Erythroblast (primary cell): Measurements from ENCODE around the gene PTGIS.

Source experiments
- DNase-seq, 2 experiments: peaks; one replicate each; lab custom pipeline; 2025; lab: John Stamatoyannopoulos, UW
- GATA1 ChIP-seq: IDR thresholded peaks from 2 replicates; pipeline ENCODE4 v1.6.1; 2011; ENCODE audit warnings: low read depth, mild to moderate bottlenecking, control low read depth, low read length, moderate library complexity
- POLR2A ChIP-seq: IDR thresholded peaks from 2 replicates; pipeline ENCODE4 v1.6.1; 2011; ENCODE audit warnings: mild to moderate bottlenecking, low read length

PTGIS gene

DNA sequence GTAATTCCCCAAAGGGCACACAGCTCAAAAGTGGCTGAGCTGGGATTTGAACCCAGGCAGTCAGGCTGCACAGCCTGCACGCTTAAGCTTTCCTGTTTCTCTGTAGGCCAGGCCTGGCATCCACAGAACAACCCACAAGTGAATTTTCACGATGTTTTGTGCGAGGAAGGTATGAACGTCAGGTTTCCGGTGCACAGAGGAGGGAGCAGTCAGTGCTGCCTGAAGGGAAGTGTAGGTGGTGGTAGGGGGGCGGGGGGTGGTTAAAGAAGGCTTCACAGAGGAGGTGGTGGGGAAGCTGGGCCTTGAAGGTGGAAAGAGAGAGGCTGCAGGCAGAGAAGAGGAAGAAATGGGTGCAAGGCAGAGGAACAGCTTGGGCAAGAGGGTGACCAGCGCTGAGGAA is 99.5 kb downstream of the PTGIS start:
- no peak for DNase-seq
- TF ChIP-seq GATA1: no peak

DNA sequence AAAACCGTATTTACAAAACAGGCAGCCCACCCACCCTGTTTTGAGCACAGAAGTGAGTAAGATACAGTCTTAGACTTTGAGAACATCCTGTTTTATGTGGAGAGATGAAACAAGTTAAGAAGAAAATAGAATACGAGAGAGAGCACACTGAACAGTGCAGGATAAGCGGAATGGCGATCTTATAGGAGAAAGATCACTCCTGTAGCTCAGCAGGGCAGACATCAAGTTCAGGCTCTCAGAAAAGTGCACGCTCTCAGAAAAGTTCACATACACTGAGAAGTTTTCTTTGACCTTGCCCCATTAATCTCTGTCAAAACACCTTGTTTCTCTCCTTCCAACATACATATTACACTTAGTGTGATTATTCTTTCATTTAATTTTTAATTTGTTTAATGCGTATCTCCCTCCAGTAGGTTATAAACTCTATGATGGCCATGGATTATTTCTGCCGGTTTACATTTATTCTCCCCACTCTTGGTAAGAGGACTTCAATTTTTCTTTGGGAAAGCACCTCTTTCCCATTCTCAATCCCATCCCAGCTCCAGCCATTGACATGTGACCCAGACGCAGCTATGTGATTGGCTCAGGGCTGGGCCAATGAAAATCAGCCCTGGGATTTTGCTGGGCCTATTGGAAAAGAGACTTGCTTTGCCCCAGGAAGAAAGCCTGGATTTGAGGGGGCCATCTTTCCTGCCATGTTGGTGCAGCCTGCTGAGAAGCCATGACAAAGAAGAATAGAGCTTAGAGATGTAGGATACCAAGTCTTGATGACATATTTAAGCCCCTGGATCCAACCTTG is 101.6 kb downstream of the PTGIS start:
- no peak for TF ChIP-seq GATA1
- TF ChIP-seq POLR2A: no peak
- no peak for DNase-seq

DNA sequence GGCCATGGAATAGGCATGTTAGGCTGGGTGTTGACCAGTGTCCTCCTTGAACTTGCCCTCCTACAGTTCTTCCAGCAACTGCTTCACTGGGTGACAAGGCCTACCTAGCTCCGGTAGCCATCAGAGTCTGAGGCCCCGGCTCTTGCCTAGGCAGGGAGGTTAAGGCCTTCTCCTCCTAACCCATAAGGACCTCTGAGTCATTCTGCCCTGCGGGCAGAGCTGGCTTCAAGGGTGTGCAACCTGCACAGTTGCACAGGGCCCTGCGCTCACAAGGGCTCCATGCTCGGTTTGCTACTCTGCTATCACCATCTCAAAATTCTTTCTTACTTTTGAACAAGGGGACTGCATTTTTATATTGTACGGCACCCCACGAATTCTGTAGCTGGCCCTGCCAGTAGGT is 103.4 kb downstream of the PTGIS start:
- no peak for DNase-seq
- TF ChIP-seq POLR2A (no peak), GATA1 (no peak)

DNA sequence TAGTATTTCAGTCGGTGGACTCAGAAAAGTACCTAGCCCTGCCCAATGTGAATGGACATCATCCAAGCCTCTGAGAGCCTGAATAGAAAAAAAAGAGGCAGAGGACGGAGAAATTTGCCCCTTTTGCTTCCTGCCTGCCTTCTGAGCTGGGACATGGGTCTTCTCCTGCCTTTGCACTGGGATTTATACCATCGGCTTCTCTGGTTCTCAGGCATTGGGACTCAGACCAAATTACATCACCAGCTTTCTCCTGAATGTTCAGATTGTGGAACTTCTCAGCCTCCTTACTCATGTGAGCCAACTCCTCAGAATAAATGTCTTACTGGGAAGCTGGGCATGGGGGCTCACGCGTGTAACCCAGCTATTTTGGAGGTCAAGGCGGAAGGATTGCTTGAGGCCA is 105.3 kb downstream of the PTGIS start:
- no peak for DNase-seq
- TF ChIP-seq POLR2A (no peak), GATA1 (no peak)

DNA sequence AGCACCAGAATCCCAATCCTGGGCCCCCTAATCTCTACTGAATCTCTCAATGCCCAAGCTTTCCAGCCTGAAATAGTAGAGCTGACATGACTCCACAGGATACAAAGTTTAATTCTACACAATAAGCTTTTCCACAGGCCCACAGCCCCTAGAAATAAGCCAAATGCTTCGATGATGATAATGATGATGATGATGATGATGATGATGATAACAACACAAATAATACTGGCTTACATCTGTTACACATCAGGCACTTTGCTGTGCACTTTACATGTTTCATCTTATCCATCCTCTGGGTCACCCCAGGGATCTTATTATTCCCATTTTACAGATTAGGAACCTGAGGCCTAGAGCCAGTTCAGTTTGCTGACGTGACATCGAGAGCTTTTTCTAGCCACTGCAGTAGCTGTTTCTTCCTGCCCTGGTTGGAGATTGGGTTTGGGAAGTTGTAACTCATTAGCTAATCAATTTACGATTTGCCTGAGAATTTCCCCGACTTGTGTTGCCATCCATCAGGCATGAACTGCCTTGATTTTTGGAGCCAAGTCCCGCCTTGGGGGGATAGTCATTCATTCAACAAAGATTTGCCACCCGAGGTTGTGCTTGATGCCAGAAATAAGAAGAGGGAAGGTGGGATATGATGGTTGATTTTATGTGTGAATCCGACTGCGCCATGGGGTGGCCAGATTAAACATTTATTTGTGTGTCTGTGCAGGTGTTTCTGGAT is 105.9 kb downstream of the PTGIS start:
- TF ChIP-seq GATA1 (no peak), POLR2A (no peak)
- no peak for DNase-seq

DNA sequence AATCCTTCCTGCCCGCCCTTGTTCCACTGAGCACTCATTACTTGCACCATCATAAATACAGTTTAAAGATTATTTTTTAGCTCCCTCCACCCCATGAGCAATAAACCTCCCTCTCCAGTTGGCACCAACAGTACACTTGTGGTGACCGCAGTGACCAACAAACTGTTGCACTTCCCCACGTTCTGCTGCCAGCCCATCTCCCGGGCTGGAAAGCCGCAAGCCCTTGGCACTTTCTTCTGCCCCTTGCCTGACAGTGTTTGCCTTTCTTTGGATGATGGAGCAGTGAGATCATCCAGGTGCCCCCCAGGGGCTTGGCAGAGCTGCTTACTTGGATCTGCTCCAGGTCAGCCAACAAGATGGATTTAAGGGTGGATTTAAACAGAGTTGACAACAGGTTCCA is 107.0 kb downstream of the PTGIS start:
- TF ChIP-seq GATA1 (no peak), POLR2A (no peak)
- no peak for DNase-seq

DNA sequence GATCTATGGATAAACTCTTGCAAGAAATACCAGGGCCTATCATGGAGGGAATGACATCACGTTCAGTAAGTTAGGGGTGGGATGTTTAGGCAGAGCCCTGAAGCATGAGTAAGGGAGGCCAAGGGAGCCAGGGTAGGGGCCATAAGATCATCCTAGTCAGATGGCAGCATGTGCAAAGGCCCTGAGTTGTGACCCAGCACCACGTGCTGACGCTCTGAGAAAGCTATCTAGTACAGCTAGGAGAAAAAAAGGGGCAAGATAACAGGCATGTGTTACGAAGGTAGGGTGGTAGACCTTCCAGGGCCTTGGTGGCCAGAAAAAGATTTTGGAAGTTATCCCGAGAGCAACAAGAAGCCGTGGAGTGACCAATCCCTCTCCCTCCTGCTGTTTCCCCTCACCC is 107.8 kb downstream of the PTGIS start:
- no peak for DNase-seq
- TF ChIP-seq GATA1: no peak
- TF ChIP-seq POLR2A: no peak

DNA sequence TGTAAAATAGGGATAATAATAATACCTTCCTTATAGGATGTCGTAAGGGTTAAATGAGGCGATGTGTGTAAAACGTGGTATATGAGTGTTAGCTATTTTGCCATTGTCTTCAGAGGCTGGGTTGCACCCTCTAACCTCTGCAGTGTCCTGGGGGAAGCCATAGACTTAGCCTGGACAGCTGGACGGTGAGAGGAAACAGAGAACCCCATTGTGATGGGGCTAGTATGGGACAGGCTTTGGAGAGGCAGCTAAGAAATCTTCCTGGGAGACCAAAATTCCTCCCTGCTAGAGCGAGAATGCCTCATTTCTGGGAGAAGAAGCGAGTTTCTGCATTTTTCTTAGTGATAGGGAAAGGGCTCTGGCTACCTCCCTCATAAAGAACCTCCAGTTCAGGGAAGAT is 108.3 kb downstream of the PTGIS start:
- TF ChIP-seq POLR2A (no peak), GATA1 (no peak)
- no peak for DNase-seq

DNA sequence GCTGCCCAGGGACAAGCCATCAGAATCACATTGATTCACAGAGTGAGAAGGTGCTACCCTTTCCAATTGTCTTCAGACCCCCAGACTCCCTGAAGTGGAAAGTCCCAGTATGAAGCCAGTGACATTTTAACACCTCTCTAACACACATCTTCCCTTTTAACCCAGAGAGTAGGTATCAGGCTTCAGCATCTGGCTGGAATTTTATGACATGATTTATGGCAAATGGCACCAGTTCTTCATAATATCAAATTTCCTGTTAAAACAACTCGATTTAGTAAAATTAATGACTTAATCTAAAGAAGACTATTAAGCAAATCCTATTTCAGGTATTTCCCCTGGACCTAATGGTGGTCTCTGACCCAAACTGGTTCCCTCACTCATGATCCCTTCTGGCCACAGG is 110.5 kb downstream of the PTGIS start:
- TF ChIP-seq POLR2A (no peak), GATA1 (no peak)
- no peak for DNase-seq

DNA sequence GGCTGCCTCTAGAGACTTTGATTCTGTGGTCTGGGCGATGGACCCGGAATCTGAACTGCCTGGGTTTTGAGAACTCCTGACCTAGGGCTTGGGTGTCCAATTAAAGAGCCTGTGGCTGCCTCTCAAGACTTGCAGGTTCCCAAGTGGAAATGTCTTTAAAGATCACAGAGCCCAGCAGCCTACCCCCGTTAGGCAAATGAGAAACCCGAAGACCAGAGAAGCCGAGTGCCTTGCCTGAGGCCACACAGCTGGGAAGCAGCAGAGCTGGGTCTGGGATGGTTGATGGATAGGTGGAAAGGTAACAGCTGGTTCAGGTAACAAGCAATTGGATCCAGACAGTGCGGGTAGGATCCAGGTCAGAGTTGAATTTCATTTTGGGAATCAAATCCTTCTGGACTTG is 111.3 kb downstream of the PTGIS start:
- TF ChIP-seq GATA1: no peak
- TF ChIP-seq POLR2A: no peak
- DNase-seq: no peak

DNA sequence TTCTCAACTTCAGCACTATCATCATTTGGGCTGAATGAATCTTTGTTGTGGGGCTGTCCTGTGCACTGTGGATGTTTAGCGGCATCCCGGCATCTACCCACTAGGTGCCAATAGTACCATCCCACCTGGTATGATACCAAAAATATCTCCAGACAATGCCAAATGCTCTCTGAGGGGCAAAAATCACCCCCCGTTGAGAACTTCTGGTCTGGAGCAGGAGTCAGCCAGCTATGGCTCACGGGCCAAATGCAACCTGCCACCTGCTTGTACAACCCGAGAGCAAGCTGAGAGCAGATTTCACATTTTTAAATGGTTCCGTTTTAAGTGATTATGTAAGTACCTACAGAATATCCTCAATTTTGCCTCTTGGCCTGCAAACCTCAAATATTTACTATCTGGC is 112.2 kb downstream of the PTGIS start:
- TF ChIP-seq GATA1 (no peak), POLR2A (no peak)
- no peak for DNase-seq
